HG03432 (cell line): ENCODE results near the gene RAB36.

ENCODE experiments used
- ATAC-seq: cut with Tn5 transposase; IDR thresholded peaks from one replicate; pipeline ENCODE4 v1.9.1; 2021; ENCODE audit warnings: mild to moderate bottlenecking, moderate library complexity; ENCODE audit not compliant: unreplicated experiment

Gene RAB36

GRCh38 chr22:23180893-23181720 is 35.8 kb downstream of the RAB36 start:
- ATAC-seq = no peak

GRCh38 chr22:23181721-23182308 is 36.5 kb downstream of the RAB36 start:
- ATAC-seq = no peak

GRCh38 chr22:23182309-23183060 is 37.2 kb downstream of the RAB36 start:
- ATAC-seq = no peak

DNA sequence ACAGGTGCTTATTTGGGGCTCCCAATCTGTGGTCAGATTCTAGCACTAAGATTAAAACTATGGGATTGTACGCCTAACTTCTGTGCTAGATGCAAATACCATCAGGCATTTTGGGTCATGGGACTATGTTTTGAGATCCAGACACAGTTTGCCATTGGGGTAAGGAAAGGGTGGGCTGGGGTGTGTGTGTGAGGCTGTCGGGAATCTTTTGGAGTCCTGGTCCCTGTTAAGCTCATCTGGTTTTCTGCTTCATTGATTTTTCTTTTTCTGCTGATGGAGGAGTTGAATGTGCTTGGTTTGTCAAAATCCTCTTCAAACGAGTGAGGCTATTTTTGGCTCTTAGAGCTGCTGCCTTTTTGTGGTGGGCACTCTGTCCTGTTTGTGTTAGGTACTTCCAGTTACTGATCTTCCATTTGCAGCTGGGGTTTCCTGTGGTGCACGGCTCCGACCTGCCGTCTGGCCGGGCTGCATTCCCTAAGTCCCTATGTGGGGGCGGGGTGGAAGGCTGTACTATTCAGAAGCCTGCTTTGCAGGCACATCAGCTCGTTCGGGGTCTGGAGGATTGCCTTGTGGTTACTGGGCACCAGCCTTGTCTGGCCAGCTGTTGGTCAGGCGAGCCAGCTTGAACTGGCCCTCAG is 37.9 kb downstream of the RAB36 start:
- ATAC-seq = no peak

DNA sequence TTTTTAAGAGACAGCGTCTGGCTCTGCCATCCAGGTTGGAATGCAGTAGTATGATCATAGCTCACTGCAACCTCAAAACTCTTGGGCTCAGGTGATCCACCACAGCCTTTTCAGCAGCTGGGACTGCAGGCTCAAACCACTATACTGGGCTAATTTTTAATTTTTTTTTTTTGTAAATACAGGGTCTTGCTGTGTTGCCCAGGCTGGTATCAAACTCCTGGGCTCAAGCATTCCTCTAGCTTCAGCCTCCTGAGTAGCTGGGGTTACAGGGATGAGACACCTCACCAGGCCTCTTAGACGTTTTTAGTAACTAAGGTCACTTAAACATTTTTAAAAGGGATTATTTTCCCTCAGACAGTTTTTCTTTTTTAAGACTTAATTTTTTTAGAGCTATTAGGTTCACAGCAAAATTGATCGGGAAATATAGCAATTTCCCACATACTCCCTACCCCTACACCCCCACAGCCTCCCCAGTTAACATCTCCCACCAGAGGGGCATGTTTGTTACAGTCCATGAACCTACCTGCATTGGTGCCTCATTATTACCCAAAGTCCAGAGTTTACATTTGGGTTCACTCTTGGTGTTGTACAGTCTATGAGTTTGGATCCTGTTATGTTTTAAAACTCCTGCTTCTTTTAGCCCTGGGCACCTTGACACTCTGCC is 39.0 kb downstream of the RAB36 start:
- no peak for ATAC-seq

- ATAC-seq = no peak
Measured at GRCh38 chr22:23184764-23185113, 39.5 kb downstream of the RAB36 start.

GRCh38 chr22:23187211-23187610 is 41.9 kb downstream of the RAB36 start:
- no peak for ATAC-seq

DNA sequence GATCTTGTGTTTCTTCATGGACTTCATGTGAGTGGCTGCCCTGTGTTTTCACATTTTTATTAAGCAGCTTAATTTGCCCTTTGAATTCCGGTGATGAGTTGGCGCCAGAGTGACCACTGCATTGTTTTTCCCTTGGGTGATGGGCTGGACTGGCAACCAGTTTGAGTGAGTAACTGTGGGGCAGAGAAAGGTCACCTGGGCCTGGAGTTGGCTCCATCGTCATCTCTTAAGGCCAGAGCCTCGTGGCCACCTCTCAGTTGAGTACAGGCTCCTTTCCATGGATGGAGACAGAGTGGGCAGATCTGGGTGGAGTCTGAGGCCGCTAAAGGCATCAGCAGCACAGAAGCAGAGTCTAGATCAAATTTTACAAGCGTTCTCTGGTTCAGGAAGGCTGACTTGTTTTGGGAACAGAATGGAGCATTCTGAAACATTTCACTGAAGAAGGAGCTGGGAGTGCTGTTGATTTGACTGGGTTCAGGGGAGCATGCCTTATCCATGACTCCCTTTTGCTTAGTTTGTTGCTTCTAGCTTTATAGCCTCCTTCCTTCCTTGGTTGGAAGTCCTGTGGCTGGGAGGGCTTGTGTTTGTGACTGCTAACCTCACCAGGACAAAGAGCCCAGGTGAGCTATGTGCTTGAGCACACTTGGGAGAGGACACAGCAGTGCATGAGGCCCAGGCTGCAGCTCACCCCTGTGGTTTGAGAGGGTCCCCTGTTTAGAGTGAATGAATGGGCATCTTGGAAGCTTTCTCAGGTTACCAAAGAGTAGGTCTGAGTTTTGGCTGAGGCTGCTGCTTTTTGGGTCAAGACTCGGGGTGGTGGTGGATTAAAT is 42.8 kb downstream of the RAB36 start:
- no peak for ATAC-seq

DNA sequence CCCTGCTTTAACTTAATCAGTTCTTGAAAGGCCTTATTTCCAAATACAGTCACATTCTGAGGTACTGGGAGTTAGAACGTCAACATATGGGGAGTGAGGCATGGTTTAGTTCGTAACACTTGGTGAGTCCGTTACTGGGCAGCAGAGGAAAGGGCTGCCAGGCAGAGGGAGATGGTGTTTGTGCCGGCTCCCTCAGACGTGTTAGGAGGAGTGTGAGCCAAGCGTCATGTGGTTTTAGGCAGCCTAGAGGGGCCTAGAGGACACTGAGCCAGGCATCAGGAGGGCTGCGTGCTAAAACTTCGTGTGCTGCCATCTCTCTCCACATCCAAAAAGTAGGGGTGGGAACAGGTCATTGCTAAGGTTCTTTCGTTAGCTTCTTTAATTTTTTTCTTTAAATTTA is 45.2 kb downstream of the RAB36 start:
- no peak for ATAC-seq

GRCh38 chr22:23192133-23192532 is 46.9 kb downstream of the RAB36 start:
- no peak for ATAC-seq

DNA sequence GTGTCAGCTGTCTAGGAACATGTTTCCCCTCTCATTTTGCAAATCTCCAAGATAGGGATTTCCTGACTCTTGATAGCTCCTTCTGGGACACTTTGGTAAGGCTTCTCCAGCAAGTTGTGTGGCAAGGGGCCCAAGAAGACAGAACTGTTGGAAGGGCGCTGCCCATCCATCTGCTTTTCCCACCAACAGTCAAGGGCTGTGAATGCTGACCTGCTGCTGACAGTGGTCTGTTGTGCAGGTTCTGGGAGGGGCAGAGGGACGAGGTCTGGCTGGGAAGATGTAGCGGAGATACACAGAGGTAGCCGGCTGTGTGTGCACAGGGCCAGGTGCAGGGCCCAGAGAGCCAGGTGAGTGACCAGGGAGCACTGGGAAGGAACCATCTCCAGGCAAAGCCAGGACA is 47.3 kb downstream of the RAB36 start:
- no peak for ATAC-seq

GRCh38 chr22:23193196-23193827 is 48.0 kb downstream of the RAB36 start:
- ATAC-seq = no peak

- ATAC-seq = no peak
Measured at GRCh38 chr22:23193882-23194281, 48.6 kb downstream of the RAB36 start.

GRCh38 chr22:23196165-23196564 is 50.9 kb downstream of the RAB36 start:
- no peak for ATAC-seq

- ATAC-seq = no peak
Measured at GRCh38 chr22:23197836-23198235, 52.6 kb downstream of the RAB36 start.

GRCh38 chr22:23199159-23199558 is 53.9 kb downstream of the RAB36 start:
- no peak for ATAC-seq

GRCh38 chr22:23200898-23201297 is 55.6 kb downstream of the RAB36 start:
- no peak for ATAC-seq

DNA sequence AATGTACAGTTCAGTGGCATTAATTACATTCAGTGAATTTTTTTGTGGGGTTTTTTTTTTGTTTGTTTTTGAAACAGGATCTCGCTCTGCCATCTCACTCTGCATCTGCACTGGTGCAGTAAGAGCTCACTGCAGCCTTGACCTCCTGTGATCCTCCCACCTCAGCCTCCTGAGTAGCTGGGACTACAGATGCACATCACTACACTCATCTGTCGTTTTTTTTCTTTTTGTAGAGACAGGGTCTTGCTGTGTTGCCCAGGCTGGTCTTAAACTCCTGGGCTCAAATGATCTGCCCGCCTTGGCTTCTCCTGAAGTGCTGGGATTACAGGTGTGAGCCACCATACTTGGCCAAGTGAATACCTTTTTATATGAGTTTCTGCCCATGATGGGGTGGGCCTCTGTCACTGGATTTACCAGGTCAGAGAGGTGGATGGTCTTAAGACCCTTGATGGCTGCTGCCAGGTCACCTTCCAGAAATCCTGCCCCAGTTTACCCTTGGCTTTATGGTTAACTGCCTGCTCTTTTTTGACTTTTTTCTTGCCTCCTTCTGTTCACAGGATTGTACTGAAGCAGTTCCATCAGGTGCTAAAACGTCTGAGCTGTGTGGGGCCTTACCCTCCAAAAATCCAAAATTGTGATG is 57.7 kb downstream of the RAB36 start:
- no peak for ATAC-seq

DNA sequence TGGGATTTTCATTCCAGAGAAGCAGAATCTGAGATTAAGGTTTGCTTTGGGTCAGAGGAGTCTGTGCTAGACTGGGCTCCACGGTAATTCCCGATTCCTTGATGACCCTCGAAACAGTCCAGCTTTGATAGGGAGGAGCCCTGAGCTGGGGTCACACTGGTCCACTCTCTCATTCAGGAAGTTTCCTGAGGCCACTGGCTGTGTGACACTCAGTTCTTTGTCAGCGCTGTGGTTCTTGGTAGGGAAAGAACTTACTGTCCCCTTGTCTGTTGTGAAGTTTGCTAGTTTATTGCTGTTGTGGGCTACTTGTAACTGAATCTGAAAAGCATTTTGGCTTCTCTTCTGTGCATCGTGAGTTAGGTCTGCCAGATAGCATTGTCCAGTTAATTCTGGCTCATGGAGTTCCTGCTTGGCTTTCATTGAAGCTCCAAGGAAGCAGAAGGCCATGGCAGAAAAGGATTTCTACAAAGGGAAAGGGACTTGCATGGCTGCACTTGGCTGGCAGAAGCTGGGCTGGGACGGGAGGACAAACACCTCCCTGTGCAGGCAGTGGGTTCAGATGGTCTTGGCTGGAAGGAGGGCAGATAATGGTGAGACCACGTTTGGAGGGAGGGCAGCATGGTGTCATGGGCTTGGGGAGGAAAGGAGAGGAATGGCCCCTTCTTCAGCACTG is 58.3 kb downstream of the RAB36 start:
- ATAC-seq = no peak
